ENCODE measurements around the gene TRIM62.
"Not testable (repeated sequence)": the region's sequence is repeated elsewhere in the genome, so short reads cannot be mapped to it uniquely, and the experiment has no call there.

TRIM62 gene

DNA sequence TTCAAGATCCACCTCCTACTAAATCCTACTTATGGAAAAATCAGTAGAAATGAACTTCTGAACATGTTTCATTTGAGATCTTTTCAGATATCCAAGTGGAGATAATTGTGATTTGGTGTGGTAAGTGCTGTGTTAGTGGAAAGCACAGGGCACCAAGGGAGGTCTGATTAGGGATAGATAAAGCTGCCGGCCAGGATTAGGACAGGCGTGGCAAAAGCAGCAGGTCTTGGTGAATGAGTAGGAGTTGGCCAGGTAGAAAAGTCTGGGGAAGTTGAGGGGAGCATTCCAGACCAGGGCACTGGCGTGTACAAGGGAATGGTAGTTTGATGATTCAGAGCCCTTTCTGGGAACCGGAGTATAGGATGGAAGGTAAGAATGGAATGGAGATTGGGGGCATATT, 53.1 kb downstream of the TRIM62 start:
- H4K12ac ChIP-seq (ENCODE audit: low read depth, low read length), result no peak overlapping the region
- no peaks in the 10 kb centered on the region for H3K27me3 ChIP-seq (ENCODE audit: insufficient read depth, low read length)
- H3K79me1 ChIP-seq (ENCODE audit: low read length), result peaks cover 3% of the 10 kb centered on the region
- H3K27ac ChIP-seq (ENCODE audit: low read depth, low read length), result no peak overlapping the region
- H3K4ac ChIP-seq (ENCODE audit: low read depth, low read length), result no peak overlapping the region
- H4K8ac ChIP-seq (ENCODE audit: low read depth, low read length), result no peak overlapping the region
- no CpG with 5 or more reads among the region's 4 CpGs for WGBS (ENCODE audit: extremely low coverage, insufficient coverage, insufficient read length)
- H3K9ac ChIP-seq (ENCODE audit: low read length), result no peak overlapping the region
- no peaks in the 10 kb centered on the region for H3K36me3 ChIP-seq (ENCODE audit: control insufficient read depth in 1 of 2, insufficient read depth in 2 of 2, low read length in 2 of 2)
- H2BK120ac ChIP-seq (ENCODE audit: insufficient read depth, low read length, poor library complexity), result no peak overlapping the region
- no peak overlapping the region for H2BK12ac ChIP-seq (ENCODE audit: low read length)
- H2AFZ ChIP-seq (ENCODE audit: insufficient read depth, low read length, poor library complexity), result no peak overlapping the region
- peaks cover 4% of the 10 kb centered on the region for H3K9me3 ChIP-seq (ENCODE audit: insufficient read depth, low read depth, low read length)
- H2AK5ac ChIP-seq (ENCODE audit: low read length), result no peak overlapping the region
- H3K18ac ChIP-seq (ENCODE audit: low read length), result no peak overlapping the region
- H2BK5ac ChIP-seq (ENCODE audit: low read depth, low read length, poor library complexity), result no peak overlapping the region
- H3K4me3 ChIP-seq (ENCODE audit: low read depth, low read length), result no peak overlapping the region
- peak; percentile 78 to 83 for DNase-seq
- no peak overlapping the region for H4K91ac ChIP-seq (ENCODE audit: low read depth, low read length)
- no peak overlapping the region for H3K23ac ChIP-seq (ENCODE audit: low read length)
- no peaks in the 10 kb centered on the region for H3K79me2 ChIP-seq (ENCODE audit: control insufficient read depth, insufficient read depth, low read length, poor library complexity)
- no peak overlapping the region for H3K14ac ChIP-seq (ENCODE audit: low read length)
- H3K4me2 ChIP-seq (ENCODE audit: low read length), result no peak overlapping the region
- H3K4me1 ChIP-seq (ENCODE audit: control insufficient read depth in 1 of 2, insufficient read depth in 2 of 2, low read length in 2 of 2), result peaks cover 3 to 5% of the 10 kb centered on the region in 2 experiments

DNA sequence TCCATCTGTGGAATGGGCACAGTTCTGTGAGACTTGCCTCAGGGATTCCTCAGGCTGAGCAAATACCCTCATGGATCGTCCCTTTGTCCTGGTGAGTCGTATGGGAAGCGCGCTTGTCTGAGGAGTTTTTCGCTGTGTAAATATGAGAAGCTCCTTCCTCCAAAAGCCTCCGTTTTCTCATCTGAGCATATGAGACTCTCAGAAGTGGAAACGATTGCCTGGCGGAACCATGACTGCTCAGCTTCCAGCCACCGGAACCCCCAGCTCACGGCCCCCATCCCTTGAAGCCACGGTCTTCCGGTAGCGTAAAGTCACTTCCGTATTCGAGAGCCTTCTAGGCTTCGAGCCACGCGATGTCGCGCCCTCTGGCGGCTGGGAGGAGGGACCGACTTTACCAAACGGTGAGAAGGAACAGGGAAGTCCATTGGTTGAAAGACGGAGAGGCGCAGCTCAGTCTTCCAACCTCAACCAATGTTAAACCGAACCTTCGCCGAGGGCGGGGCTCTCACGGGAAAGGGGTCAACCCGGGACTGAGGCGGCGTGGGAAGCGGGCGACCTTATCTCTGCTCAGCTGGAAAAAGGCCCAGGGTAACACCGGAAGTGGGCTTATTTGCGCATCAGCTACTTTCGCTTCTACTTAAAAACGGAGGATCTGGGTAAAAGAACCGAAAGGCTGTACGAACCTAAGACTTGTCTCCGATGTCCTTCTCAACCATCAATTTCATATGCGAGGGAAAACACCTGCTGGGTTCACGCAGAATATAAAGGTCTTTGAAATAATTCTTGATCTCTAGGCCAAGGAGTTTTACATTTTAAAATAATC, 54.6 kb downstream of the TRIM62 start:
- no CpG with 5 or more reads among the region's 44 CpGs for WGBS (ENCODE audit: extremely low coverage, insufficient coverage, insufficient read length)
- Histone ChIP-seq H3K14ac (ENCODE audit: low read length) (peak overlapping the region; percentile 31), H3K4me3 (ENCODE audit: low read depth, low read length) (peak overlapping the region; percentile 72), H2BK120ac (ENCODE audit: insufficient read depth, low read length, poor library complexity) (no peak overlapping the region), H3K4me1 (ENCODE audit: control insufficient read depth in 1 of 2, insufficient read depth in 2 of 2, low read length in 2 of 2) (peaks cover 3 to 5% of the 10 kb centered on the region in 2 experiments), H3K9me3 (ENCODE audit: insufficient read depth, low read depth, low read length) (peaks cover 4% of the 10 kb centered on the region), H2BK5ac (ENCODE audit: low read depth, low read length, poor library complexity) (no peak overlapping the region), H3K4me2 (ENCODE audit: low read length) (peak overlapping the region; percentile 78), H2AFZ (ENCODE audit: insufficient read depth, low read length, poor library complexity) (peak overlapping the region; percentile 12), H3K27ac (ENCODE audit: low read depth, low read length) (no peak overlapping the region), H3K27me3 (ENCODE audit: insufficient read depth, low read length) (no peaks in the 10 kb centered on the region), H4K8ac (ENCODE audit: low read depth, low read length) (peak overlapping the region; percentile 71), H2BK12ac (ENCODE audit: low read length) (no peak overlapping the region), H3K4ac (ENCODE audit: low read depth, low read length) (peak overlapping the region; percentile 0), H3K79me1 (ENCODE audit: low read length) (peaks cover 3% of the 10 kb centered on the region), H3K79me2 (ENCODE audit: control insufficient read depth, insufficient read depth, low read length, poor library complexity) (no peaks in the 10 kb centered on the region), H2AK5ac (ENCODE audit: low read length) (no peak overlapping the region), H3K18ac (ENCODE audit: low read length) (no peak overlapping the region), H3K9ac (ENCODE audit: low read length) (peak overlapping the region; percentile 38), H4K91ac (ENCODE audit: low read depth, low read length) (peak overlapping the region; percentile 49), H3K36me3 (ENCODE audit: control insufficient read depth in 1 of 2, insufficient read depth in 2 of 2, low read length in 2 of 2) (no peaks in the 10 kb centered on the region), H3K23ac (ENCODE audit: low read length) (no peak overlapping the region), H4K12ac (ENCODE audit: low read depth, low read length) (peak overlapping the region; percentile 59)
- peak; percentile 99 to 100 for DNase-seq

DNA sequence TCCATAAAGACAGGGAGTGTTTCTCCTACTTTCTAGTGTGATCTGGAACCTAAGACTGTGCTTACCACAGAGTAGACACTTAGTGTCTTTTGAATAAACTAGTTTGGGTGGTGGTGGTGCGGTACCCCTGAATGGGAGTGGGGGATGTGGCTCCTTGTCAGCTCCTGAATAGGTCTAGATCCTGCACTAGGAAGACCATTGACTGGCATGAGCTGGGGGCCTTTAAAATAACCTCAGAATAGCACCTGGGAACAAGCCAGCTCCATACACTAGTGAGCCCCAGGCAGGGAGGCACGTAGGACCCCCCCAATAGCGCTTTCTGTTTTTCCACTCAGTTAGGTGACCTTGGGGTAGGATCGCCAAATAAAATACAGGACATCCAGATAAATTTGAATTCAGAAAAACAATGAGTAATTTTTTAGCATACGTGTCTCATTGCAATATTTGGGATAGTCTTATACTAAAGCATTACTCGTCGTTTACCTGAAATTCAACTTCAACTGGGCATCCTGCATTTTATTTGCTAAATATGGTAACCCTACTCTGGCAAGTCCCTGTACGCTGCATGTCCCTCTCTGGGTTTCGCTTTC, 55.3 kb downstream of the TRIM62 start:
- Histone ChIP-seq H2BK12ac (ENCODE audit: low read length) (no peak overlapping the region), H3K14ac (ENCODE audit: low read length) (peak overlapping the region; percentile 31), H3K4me3 (ENCODE audit: low read depth, low read length) (peak overlapping the region; percentile 72), H3K4me1 (ENCODE audit: control insufficient read depth in 1 of 2, insufficient read depth in 2 of 2, low read length in 2 of 2) (peaks cover 3 to 5% of the 10 kb centered on the region in 2 experiments), H4K91ac (ENCODE audit: low read depth, low read length) (peak overlapping the region; percentile 49), H2AFZ (ENCODE audit: insufficient read depth, low read length, poor library complexity) (peak overlapping the region; percentile 12), H3K9me3 (ENCODE audit: insufficient read depth, low read depth, low read length) (peaks cover 4% of the 10 kb centered on the region), H3K79me2 (ENCODE audit: control insufficient read depth, insufficient read depth, low read length, poor library complexity) (no peaks in the 10 kb centered on the region), H2BK5ac (ENCODE audit: low read depth, low read length, poor library complexity) (no peak overlapping the region), H3K27me3 (ENCODE audit: insufficient read depth, low read length) (no peaks in the 10 kb centered on the region), H3K4ac (ENCODE audit: low read depth, low read length) (peak overlapping the region; percentile 0), H3K4me2 (ENCODE audit: low read length) (peak overlapping the region; percentile 78), H3K36me3 (ENCODE audit: control insufficient read depth in 1 of 2, insufficient read depth in 2 of 2, low read length in 2 of 2) (no peaks in the 10 kb centered on the region), H3K79me1 (ENCODE audit: low read length) (peaks cover 3% of the 10 kb centered on the region), H3K18ac (ENCODE audit: low read length) (no peak overlapping the region), H3K23ac (ENCODE audit: low read length) (no peak overlapping the region), H3K27ac (ENCODE audit: low read depth, low read length) (no peak overlapping the region), H4K12ac (ENCODE audit: low read depth, low read length) (peak overlapping the region; percentile 87), H4K8ac (ENCODE audit: low read depth, low read length) (peak overlapping the region; percentile 82), H2BK120ac (ENCODE audit: insufficient read depth, low read length, poor library complexity) (no peak overlapping the region), H2AK5ac (ENCODE audit: low read length) (no peak overlapping the region), H3K9ac (ENCODE audit: low read length) (peak overlapping the region; percentile 38)
- DNase-seq, result no peak
- no CpG with 5 or more reads among the region's 9 CpGs for WGBS (ENCODE audit: extremely low coverage, insufficient coverage, insufficient read length)

DNA sequence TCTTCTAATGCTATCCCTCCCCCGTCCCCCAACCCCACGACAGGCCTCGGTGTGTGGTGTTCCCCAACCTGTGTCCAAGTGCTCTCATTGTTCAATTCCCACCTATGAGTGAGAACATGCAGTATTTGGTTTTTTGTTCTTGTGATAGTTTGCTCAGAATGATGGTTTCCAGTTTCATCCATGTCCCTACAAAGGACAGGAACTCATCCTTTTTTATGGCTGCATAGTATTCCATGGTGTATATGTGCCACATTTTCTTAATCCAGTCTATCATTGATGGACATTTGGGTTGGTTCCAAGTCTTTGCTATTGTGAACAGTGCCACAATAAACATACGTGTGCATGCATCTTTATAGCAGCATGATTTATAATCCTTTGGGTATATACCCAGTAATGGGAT, 57.2 kb downstream of the TRIM62 start:
- H3K18ac ChIP-seq (ENCODE audit: low read length); H3K4ac ChIP-seq (ENCODE audit: low read depth, low read length); H3K9ac ChIP-seq (ENCODE audit: low read length); H2BK12ac ChIP-seq (ENCODE audit: low read length); H2AK5ac ChIP-seq (ENCODE audit: low read length); H3K27ac ChIP-seq (ENCODE audit: low read depth, low read length); DNase-seq; H2BK120ac ChIP-seq (ENCODE audit: insufficient read depth, low read length, poor library complexity); H3K23ac ChIP-seq (ENCODE audit: low read length); H3K9me3 ChIP-seq (ENCODE audit: insufficient read depth, low read depth, low read length); H4K8ac ChIP-seq (ENCODE audit: low read depth, low read length); H3K36me3 ChIP-seq (ENCODE audit: control insufficient read depth in 1 of 2, insufficient read depth in 2 of 2, low read length in 2 of 2); H3K14ac ChIP-seq (ENCODE audit: low read length); H4K91ac ChIP-seq (ENCODE audit: low read depth, low read length); H3K4me2 ChIP-seq (ENCODE audit: low read length); H3K79me1 ChIP-seq (ENCODE audit: low read length); H4K12ac ChIP-seq (ENCODE audit: low read depth, low read length); H2AFZ ChIP-seq (ENCODE audit: insufficient read depth, low read length, poor library complexity); H3K27me3 ChIP-seq (ENCODE audit: insufficient read depth, low read length); H2BK5ac ChIP-seq (ENCODE audit: low read depth, low read length, poor library complexity); H3K79me2 ChIP-seq (ENCODE audit: control insufficient read depth, insufficient read depth, low read length, poor library complexity); H3K4me3 ChIP-seq (ENCODE audit: low read depth, low read length); H3K4me1 ChIP-seq (ENCODE audit: control insufficient read depth in 1 of 2, insufficient read depth in 2 of 2, low read length in 2 of 2): not testable (repeated sequence)
- WGBS (ENCODE audit: extremely low coverage, insufficient coverage, insufficient read length), result no CpG with 5 or more reads among the region's 4 CpGs

All from trophoblast cell (in vitro differentiated cells and primary cell).